SH-SY5Y (cell line): ENCODE measurements around the gene ADGRA1.

Source experiments
- GATA2 ChIP-seq: IDR thresholded peaks from 2 replicates; pipeline ENCODE4 v1.6.1; 2011; ENCODE audit warnings: mild to moderate bottlenecking, low read depth, low read length
- GATA3 ChIP-seq: IDR thresholded peaks from 2 replicates; pipeline ENCODE4 v1.6.1; 2011; ENCODE audit warnings: low read depth, mild to moderate bottlenecking, low read length, moderate library complexity

DNA sequence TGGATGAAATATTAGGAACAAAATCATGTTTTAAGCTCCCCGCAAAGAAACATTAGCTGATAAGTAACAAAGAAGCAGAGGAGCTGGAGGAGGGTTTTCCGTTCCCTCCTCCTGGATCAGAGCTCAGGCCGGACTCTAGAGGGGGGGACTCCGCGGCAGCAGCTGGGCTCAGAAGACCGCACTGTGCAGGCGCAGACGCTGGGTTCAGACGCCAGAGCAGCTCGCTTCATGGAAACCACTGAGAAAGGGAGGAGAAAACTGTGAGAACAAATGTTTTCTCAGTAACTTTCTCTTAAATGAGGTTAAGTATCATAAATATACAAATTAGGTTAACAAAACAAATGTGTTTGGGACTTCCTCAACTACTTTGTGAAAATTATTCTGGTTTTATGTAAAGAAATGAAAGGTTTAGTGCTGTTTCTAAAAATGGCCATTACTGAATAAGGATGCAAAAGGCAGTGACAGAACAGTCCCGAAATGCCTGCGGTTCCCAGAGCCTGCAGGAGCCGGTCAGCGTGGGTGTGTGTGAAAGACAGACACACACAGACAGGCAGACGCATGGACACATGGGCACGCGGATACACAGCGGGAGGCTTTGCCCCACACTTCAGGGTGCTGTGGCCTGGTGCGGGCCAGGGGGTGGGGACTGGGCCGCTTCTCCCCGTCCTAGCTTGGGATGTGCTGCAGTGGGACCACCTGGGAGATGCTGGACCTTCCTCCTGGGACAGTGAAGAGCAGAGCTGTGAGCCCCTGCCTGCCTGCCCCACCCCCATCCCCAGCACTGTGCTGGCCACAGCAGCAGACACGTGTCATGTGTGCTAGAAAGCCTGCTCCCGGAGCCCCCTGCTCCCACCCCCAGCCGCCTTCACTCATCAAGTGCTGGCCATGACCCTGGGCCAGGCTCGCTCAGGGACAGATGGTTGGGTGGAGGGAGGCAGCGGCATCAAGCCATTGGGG, 20.3 kb upstream of the ADGRA1 start:
- TF ChIP-seq GATA2 (no peak), GATA3 (no peak)
